WTC11 (cell line): ENCODE measurements around the gene VGLL3. TPM values are rescaled to one million over a fixed set of nuclear protein-coding genes. Genes with fewer than 3 reads are reported as not detected.
"Not testable (repeated sequence)": the region's sequence is repeated elsewhere in the genome, so short reads cannot be mapped to it uniquely, and the experiment has no call there.

Experiments used
- ATAC-seq: fragments of 200-7000 bp; cut with Tn5 transposase; 2 replicates; pipeline ENCODE4 v1.10.0; 2021; ENCODE audit warnings: mild to moderate bottlenecking, moderate library complexity
- CTCF ChIA-PET: fragments of 300-600 bp; sonication (Branson Sonifier 250); formaldehyde crosslinking; loops from one replicate; lab custom pipeline; 2021; ENCODE audit warnings: antibody characterized with exemption; lab: Charles Lee
- POLR2A ChIA-PET: fragments of 350-600 bp; sonication (Branson Sonifier 250); formaldehyde crosslinking; loops from one replicate; lab custom pipeline; 2021; ENCODE audit warnings: antibody characterized with exemption; lab: Charles Lee
- DNase-seq: peaks from one replicate; pipeline ENCODE4 v3.0.0; 2021; ENCODE audit warnings: low spot score
- H3K27ac Mint-ChIP-seq: 2 replicates; pipeline ENCODE4 v1.8.0; 2021; ENCODE audit warnings: mixed read lengths
- H3K27me3 Mint-ChIP-seq: 2 replicates; pipeline ENCODE4 v1.8.0; 2021; ENCODE audit warnings: low read depth, mild to moderate bottlenecking, moderate library complexity, mixed read lengths
- H3K36me3 Mint-ChIP-seq: 2 replicates; pipeline ENCODE4 v1.8.0; 2021; ENCODE audit warnings: mixed read lengths
- H3K4me1 Mint-ChIP-seq: 2 replicates; pipeline ENCODE4 v1.8.0; 2022; ENCODE audit warnings: mixed read lengths
- H3K4me3 Mint-ChIP-seq: 2 replicates; pipeline ENCODE4 v1.8.0; 2021; ENCODE audit warnings: mild to moderate bottlenecking, moderate library complexity, mixed read lengths
- H3K9me3 Mint-ChIP-seq: 2 replicates; pipeline ENCODE4 v1.8.0; 2021; ENCODE audit warnings: mixed read lengths
- FOXK1 ChIP-seq: sonication (generic); formaldehyde crosslinking; IDR thresholded peaks from 2 replicates; pipeline ENCODE4 v1.8.0; 2022; ENCODE audit warnings: mild to moderate bottlenecking, moderate library complexity, missing genetic modification reagents
- KAT7 ChIP-seq: sonication (generic); formaldehyde crosslinking; IDR thresholded peaks from 2 replicates; pipeline ENCODE4 v1.8.1; 2023; ENCODE audit warnings: missing genetic modification reagents, mild to moderate bottlenecking, borderline replicate concordance
- MXD4 ChIP-seq: fragments of 250-450 bp; sonication (Bioruptor Pico); IDR thresholded peaks from 2 replicates; pipeline ENCODE4 v1.8.0; 2021; ENCODE audit warnings: mild to moderate bottlenecking, moderate library complexity, borderline replicate concordance
- SOX15 ChIP-seq: fragments of 250-450 bp; sonication (Bioruptor Pico); IDR thresholded peaks from 2 replicates; pipeline ENCODE4 v1.9.0; 2021; ENCODE audit warnings: mild to moderate bottlenecking
- SP1 ChIP-seq: sonication (generic); formaldehyde crosslinking; conservative IDR thresholded peaks from 2 replicates; pipeline ENCODE4 v1.8.1; 2022; ENCODE audit warnings: missing genetic modification reagents
- TEAD1 ChIP-seq: sonication (generic); formaldehyde crosslinking; IDR thresholded peaks from 2 replicates; pipeline ENCODE4 v1.8.0; 2022; ENCODE audit warnings: mild to moderate bottlenecking, missing genetic modification reagents
- total RNA-seq: library from RNA; stranded (reverse); gene quantifications from 3 replicates; pipeline ENCODE4 v1.2.3, GENCODE V29; 2021
- TF ChIP-seq, protein P1 (sequence below): sonication (generic); formaldehyde crosslinking; IDR thresholded peaks from 2 replicates; pipeline ENCODE4 v1.8.0; 2022; ENCODE audit warnings: missing genetic modification reagents
- TF ChIP-seq, protein P2 (sequence below): sonication (generic); formaldehyde crosslinking; IDR thresholded peaks from 2 replicates; pipeline ENCODE4 v1.8.1; 2023; ENCODE audit warnings: mild to moderate bottlenecking, missing genetic modification reagents, borderline replicate concordance
- TF ChIP-seq, protein P3 (sequence below): fragments of 200-600 bp; IDR thresholded peaks from 2 replicates; pipeline ENCODE4 v1.8.0; 2022; ENCODE audit warnings: antibody characterized with exemption

The VGLL3 gene
- total RNA-seq, 1 experiment from 2014 or later, result 10.4 TPM

DNA sequence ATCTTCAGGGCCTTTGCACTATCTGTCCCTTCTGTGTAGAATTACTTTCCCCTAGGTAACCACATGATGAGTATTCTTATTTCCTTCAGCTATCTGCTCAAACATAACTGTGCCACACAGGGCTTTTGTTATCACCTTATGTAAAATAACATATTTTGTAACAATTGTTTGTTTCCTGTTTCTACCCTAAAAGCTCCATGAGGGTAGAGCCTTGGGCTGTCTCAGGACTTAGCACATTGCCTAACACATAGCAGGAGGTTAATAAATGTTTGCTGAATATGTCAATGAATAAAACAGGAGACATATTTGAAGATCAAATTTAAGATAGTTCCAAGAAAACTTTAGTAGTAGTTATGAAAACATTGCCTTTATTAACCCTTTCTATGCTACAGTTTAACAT, 14.7 kb downstream of the VGLL3 start:
- TF ChIP-seq FOXK1 (no peak), TEAD1 (no peak), SOX15 (CRISPR knock-in tag) (no peak)
- no peaks in the 10 kb centered on the region for H3K9me3 Mint-ChIP-seq
- no peak overlapping the region for H3K27ac Mint-ChIP-seq
- ATAC-seq (no peak), DNase-seq (no peak)
- no peaks in the 10 kb centered on the region for H3K27me3 Mint-ChIP-seq
- POLR2A ChIA-PET, result no interaction called here
- H3K4me1 Mint-ChIP-seq, result no peaks in the 10 kb centered on the region
- no peaks in the 10 kb centered on the region for H3K36me3 Mint-ChIP-seq
- CTCF ChIA-PET, result no interaction called here
- no peak overlapping the region for H3K4me3 Mint-ChIP-seq

DNA sequence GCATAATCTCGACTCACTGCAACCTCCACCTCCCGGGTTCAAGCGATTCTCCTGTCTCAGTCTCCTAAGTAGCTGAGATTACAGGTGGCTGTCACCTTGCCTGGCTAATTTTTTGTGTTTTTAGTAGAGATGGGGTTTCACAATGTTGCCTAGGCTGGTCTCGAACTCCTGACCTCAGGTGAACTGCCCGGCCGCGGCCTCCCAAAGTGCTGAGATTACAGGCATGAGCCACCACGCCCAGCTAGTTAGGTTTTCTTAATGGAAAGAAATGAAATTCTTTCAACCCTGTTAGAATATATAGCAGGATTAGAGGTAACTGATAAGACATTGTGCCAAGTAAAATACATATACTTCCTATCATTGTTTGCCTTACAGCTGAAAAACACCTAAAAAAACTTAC, 16.8 kb downstream of the VGLL3 start:
- H3K4me1 Mint-ChIP-seq, H3K27me3 Mint-ChIP-seq, H3K4me3 Mint-ChIP-seq, ATAC-seq, H3K36me3 Mint-ChIP-seq, H3K27ac Mint-ChIP-seq, DNase-seq, H3K9me3 Mint-ChIP-seq, CTCF ChIA-PET, POLR2A ChIA-PET: not testable (repeated sequence)

GRCh38 chr3:86973440-86973839, 17.5 kb downstream of the VGLL3 start:
- DNase-seq (no peak), ATAC-seq (no peak)
- H3K27ac Mint-ChIP-seq, result no peak overlapping the region
- POLR2A ChIA-PET, result no interaction called here
- H3K4me3 Mint-ChIP-seq, result no peak overlapping the region
- CTCF ChIA-PET, result no interaction called here
- H3K9me3 Mint-ChIP-seq, result peaks cover 5% of the 10 kb centered on the region
- TF ChIP-seq, protein P1, sequence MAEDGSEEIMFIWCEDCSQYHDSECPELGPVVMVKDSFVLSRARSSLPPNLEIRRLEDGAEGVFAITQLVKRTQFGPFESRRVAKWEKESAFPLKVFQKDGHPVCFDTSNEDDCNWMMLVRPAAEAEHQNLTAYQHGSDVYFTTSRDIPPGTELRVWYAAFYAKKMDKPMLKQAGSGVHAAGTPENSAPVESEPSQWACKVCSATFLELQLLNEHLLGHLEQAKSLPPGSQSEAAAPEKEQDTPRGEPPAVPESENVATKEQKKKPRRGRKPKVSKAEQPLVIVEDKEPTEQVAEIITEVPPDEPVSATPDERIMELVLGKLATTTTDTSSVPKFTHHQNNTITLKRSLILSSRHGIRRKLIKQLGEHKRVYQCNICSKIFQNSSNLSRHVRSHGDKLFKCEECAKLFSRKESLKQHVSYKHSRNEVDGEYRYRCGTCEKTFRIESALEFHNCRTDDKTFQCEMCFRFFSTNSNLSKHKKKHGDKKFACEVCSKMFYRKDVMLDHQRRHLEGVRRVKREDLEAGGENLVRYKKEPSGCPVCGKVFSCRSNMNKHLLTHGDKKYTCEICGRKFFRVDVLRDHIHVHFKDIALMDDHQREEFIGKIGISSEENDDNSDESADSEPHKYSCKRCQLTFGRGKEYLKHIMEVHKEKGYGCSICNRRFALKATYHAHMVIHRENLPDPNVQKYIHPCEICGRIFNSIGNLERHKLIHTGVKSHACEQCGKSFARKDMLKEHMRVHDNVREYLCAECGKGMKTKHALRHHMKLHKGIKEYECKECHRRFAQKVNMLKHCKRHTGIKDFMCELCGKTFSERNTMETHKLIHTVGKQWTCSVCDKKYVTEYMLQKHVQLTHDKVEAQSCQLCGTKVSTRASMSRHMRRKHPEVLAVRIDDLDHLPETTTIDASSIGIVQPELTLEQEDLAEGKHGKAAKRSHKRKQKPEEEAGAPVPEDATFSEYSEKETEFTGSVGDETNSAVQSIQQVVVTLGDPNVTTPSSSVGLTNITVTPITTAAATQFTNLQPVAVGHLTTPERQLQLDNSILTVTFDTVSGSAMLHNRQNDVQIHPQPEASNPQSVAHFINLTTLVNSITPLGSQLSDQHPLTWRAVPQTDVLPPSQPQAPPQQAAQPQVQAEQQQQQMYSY (CRISPR knock-in tag), result no peak
- TF ChIP-seq, protein P2, sequence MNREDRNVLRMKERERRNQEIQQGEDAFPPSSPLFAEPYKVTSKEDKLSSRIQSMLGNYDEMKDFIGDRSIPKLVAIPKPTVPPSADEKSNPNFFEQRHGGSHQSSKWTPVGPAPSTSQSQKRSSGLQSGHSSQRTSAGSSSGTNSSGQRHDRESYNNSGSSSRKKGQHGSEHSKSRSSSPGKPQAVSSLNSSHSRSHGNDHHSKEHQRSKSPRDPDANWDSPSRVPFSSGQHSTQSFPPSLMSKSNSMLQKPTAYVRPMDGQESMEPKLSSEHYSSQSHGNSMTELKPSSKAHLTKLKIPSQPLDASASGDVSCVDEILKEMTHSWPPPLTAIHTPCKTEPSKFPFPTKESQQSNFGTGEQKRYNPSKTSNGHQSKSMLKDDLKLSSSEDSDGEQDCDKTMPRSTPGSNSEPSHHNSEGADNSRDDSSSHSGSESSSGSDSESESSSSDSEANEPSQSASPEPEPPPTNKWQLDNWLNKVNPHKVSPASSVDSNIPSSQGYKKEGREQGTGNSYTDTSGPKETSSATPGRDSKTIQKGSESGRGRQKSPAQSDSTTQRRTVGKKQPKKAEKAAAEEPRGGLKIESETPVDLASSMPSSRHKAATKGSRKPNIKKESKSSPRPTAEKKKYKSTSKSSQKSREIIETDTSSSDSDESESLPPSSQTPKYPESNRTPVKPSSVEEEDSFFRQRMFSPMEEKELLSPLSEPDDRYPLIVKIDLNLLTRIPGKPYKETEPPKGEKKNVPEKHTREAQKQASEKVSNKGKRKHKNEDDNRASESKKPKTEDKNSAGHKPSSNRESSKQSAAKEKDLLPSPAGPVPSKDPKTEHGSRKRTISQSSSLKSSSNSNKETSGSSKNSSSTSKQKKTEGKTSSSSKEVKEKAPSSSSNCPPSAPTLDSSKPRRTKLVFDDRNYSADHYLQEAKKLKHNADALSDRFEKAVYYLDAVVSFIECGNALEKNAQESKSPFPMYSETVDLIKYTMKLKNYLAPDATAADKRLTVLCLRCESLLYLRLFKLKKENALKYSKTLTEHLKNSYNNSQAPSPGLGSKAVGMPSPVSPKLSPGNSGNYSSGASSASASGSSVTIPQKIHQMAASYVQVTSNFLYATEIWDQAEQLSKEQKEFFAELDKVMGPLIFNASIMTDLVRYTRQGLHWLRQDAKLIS (CRISPR knock-in tag), result no peak
- TF ChIP-seq SP1 (CRISPR knock-in tag) (no peak), KAT7 (CRISPR knock-in tag) (no peak)
- peaks cover 2% of the 10 kb centered on the region; the same call in 1 of the 2 replicates for H3K36me3 Mint-ChIP-seq
- no peaks in the 10 kb centered on the region for H3K27me3 Mint-ChIP-seq
- H3K4me1 Mint-ChIP-seq, result no peaks in the 10 kb centered on the region

DNA sequence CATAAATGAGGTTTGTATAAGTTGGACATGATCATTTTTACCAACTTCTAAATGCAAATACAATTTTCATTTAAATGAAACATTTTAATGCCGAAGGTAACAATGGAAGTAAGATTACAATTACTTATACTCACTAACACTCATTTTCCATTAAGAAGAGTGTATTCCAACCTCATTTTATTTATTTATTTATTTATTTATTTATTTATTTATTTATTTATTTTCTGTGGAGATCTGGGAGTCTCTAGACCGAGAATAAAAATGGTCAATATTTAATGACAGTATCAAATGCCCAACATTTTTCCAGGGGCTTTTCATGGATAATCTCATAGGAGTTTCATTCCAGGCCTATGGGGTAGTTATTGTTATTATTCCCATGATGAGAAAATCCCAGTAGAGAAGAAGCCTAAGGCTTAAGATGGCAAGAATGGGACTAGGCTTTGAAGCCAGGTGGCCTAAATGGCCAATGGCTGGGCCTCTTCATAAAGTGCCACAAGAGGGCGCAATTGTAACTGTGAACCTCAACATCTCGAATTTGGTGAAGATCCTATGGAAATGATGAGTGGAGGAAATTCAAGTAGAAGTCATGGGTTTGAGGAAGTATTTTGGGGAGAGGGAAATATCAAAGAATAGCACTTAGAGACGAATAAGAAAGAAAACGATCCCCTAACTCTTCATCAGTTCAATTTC, 21.3 kb downstream of the VGLL3 start:
- peaks cover 6% of the 10 kb centered on the region; the same call in 1 of the 2 replicates for H3K36me3 Mint-ChIP-seq
- peaks cover 9% of the 10 kb centered on the region for H3K9me3 Mint-ChIP-seq
- ATAC-seq (peak; percentile 67), DNase-seq (peak; percentile 66)
- no peaks in the 10 kb centered on the region for H3K27me3 Mint-ChIP-seq
- H3K4me1 Mint-ChIP-seq, result peaks cover 5% of the 10 kb centered on the region
- POLR2A ChIA-PET, result no interaction called here
- no peak overlapping the region for H3K4me3 Mint-ChIP-seq
- TF ChIP-seq, protein P3, sequence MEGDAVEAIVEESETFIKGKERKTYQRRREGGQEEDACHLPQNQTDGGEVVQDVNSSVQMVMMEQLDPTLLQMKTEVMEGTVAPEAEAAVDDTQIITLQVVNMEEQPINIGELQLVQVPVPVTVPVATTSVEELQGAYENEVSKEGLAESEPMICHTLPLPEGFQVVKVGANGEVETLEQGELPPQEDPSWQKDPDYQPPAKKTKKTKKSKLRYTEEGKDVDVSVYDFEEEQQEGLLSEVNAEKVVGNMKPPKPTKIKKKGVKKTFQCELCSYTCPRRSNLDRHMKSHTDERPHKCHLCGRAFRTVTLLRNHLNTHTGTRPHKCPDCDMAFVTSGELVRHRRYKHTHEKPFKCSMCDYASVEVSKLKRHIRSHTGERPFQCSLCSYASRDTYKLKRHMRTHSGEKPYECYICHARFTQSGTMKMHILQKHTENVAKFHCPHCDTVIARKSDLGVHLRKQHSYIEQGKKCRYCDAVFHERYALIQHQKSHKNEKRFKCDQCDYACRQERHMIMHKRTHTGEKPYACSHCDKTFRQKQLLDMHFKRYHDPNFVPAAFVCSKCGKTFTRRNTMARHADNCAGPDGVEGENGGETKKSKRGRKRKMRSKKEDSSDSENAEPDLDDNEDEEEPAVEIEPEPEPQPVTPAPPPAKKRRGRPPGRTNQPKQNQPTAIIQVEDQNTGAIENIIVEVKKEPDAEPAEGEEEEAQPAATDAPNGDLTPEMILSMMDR, result peak; percentile 69
- no peak for TF ChIP-seq MXD4
- no peak overlapping the region for H3K27ac Mint-ChIP-seq
- CTCF ChIA-PET, result interaction anchor here (1.4 to 1.5 kb wide), 2 partner anchors 113 to 195 kb away, joined by 3 to 4 read pairs; no protein-coding TSS in a partner anchor
